Kidney (tissue), 14 donors: ENCODE measurements around the gene SPECC1. TPM values are rescaled to one million over a fixed set of nuclear protein-coding genes. Genes with fewer than 3 reads are reported as not detected.

ENCODE experiments used
- DNase-seq, 5 donors: peaks; one replicate each; pipeline ENCODE4 v3.0.0-alpha.2; 2013 to 2020
- FAIRE-seq: peaks from 2 replicates; lab custom pipeline; 2012; peaks lifted over from hg19 to GRCh38; lab: Jason Lieb, UNC
- H3K27ac ChIP-seq, 2 donors: one replicate each; pipeline ENCODE4 v1.7.0; 2013; ENCODE audit warnings: low read depth in 2 of 2, low read length in 2 of 2, inconsistent platforms in 1 of 2
- H3K27me3 ChIP-seq: one replicate; pipeline ENCODE4 v1.7.1; 2013; ENCODE audit warnings: low read length, inconsistent platforms; ENCODE audit not compliant: control insufficient read depth, insufficient read depth
- H3K36me3 ChIP-seq, 3 donors: one replicate each; pipeline versions ENCODE4 v1.7.0 to v1.7.1; 2013; ENCODE audit warnings: low read length in 3 of 3, control low read depth in 1 of 3, inconsistent platforms in 1 of 3; ENCODE audit not compliant: insufficient read depth in 3 of 3, control insufficient read depth in 2 of 3
- H3K4me1 ChIP-seq, 3 donors: one replicate each; pipeline versions ENCODE4 v1.7.0 to v1.7.1; 2013; ENCODE audit warnings: low read length in 3 of 3, inconsistent platforms in 1 of 3, low read depth in 1 of 3; ENCODE audit not compliant: control insufficient read depth in 2 of 3, insufficient read depth in 2 of 3
- H3K4me3 ChIP-seq, 3 donors: one replicate each; pipeline versions ENCODE4 v1.7.0 to v1.8.1; 2013; ENCODE audit warnings: low read length in 3 of 3, control low read depth in 1 of 3, inconsistent platforms in 1 of 3
- H3K9ac ChIP-seq, 3 donors: one replicate each; pipeline versions ENCODE4 v1.7.0 to v1.7.1; 2013; ENCODE audit warnings: low read length in 3 of 3, control low read depth in 1 of 3, inconsistent platforms in 1 of 3
- H3K9me3 ChIP-seq, 3 donors: one replicate each; pipeline versions ENCODE4 v1.7.0 to v1.7.1; 2013; ENCODE audit warnings: low read length in 3 of 3, control low read depth in 1 of 3, inconsistent platforms in 1 of 3; ENCODE audit not compliant: control insufficient read depth in 2 of 3, insufficient read depth in 1 of 3
- intact Hi-C: fragments of 100-400 bp; cut with DNase I; formaldehyde crosslinking; loops from one replicate; pipeline ENCODE4 v1.11.1; 2022
- polyA plus RNA-seq: library from polyadenylated mRNA; stranded (reverse); fragments of 350-450 nt; fragmentation: Illumina TruSeq; extraction: RNeasy Lipid Tissue Mini Kit (QIAGEN cat#74804); gene quantifications from one replicate; pipeline ENCODE4 v1.2.3, GENCODE V29; 2014; ENCODE audit warnings: low read depth, low replicate concordance; ENCODE audit not compliant: insufficient read depth
- total RNA-seq: library from RNA; stranded (reverse); fragmentation: NEBNext Ultra II Directional; extraction: Animal tissue kit (Norgen Biotek cat#: 25700); gene quantifications from one replicate; pipeline ENCODE4 v1.2.1, GENCODE V29; 2021
- TF ChIP-seq, protein P1 (sequence below): IDR thresholded peaks from 3 replicates; pipeline ENCODE4 v1.5.1; 2012; ENCODE audit warnings: mild to moderate bottlenecking, moderate library complexity, borderline replicate concordance; ENCODE audit not compliant: insufficient read depth; ENCODE audit errors: extremely low read depth
- donor health status: control.
- donor health status: control.
- donor health status: control.
- donor health status: control.
- donor health status: control.
- donor health status: DM: yes; HTN: yes; CAD: no.
- donor health status: Normal renal cell carcinoma (clear cell type).

SPECC1 gene
- total and polyA plus RNA-seq, 2 donors from 2014 or later: 7.6 to 29.1 TPM

DNA sequence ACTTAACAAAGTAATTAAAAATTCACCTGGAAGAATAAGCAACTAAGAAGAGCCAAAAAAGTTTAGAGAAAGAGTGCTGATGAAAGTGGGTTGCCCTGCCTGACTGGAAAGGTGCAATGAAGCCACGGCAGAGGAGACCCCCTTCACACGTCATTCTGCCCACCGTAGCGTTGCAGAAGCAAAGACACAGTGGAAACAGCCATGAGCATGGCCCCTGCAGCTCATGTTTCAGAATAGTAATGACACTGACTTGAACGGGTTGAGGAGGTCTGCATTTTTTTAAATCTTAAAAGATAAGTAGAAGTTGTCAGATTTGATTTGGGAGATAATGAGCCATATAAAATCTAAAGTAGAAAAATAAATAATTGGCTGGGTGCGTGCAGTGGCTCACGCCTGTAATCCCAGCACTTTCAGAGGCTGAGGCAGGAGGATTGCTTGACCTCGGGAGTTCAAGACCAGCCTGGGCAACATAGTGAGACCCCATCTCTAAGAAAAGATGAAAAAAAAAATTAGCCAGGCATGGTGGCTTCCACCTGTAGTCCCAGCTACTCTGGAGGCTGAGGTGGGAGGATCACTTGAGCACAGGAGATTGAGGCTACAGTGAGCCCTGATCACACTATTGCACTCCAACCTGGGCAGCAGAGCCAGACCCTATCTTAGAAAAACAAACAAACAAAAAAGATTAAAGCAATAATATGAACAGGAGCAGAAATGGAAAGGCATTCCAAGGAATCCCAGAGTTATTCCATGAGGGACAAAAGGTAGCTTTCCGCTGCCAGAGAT, 273.6 kb downstream of the SPECC1 start:
- Histone ChIP-seq H3K27me3 (no peaks in the 10 kb centered on the region), H3K4me3 (no peak overlapping the region), H3K9me3 (no peaks in the 10 kb centered on the region), H3K36me3 (no peaks in the 10 kb centered on the region), H3K27ac (no peak overlapping the region), H3K4me1 (no peaks in the 10 kb centered on the region), H3K9ac (no peak overlapping the region)
- FAIRE-seq: no peak
- TF ChIP-seq, protein P1, sequence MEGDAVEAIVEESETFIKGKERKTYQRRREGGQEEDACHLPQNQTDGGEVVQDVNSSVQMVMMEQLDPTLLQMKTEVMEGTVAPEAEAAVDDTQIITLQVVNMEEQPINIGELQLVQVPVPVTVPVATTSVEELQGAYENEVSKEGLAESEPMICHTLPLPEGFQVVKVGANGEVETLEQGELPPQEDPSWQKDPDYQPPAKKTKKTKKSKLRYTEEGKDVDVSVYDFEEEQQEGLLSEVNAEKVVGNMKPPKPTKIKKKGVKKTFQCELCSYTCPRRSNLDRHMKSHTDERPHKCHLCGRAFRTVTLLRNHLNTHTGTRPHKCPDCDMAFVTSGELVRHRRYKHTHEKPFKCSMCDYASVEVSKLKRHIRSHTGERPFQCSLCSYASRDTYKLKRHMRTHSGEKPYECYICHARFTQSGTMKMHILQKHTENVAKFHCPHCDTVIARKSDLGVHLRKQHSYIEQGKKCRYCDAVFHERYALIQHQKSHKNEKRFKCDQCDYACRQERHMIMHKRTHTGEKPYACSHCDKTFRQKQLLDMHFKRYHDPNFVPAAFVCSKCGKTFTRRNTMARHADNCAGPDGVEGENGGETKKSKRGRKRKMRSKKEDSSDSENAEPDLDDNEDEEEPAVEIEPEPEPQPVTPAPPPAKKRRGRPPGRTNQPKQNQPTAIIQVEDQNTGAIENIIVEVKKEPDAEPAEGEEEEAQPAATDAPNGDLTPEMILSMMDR: no peak
- intact Hi-C loops: no loop called here
- DNase-seq: peak in 3 of 5 donors; percentile 41 to 58 (median 46)

DNA sequence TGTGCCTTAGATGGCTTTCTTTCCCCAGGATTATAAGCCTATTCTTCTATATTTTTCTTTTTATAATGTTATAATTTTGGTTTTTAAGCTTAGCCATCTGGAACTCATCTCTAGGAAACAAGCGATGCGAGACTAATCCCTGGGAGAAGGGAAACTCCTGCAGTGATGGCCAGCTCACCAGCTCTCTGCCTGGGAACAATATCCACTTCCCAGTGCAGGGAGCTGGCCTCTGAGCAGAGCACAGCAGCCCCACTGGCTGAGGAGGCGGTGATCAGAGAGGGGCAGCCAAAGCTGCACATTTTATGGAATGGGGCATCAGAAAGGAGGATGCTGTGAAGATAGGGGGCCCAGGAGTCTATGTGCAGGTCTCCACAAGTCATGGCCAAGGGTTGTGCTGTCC, 274.9 kb downstream of the SPECC1 start:
- no peaks in the 10 kb centered on the region for H3K27me3 ChIP-seq
- intact Hi-C loops: no loop called here
- H3K36me3 ChIP-seq: no peaks in the 10 kb centered on the region
- no peak overlapping the region for H3K4me3 ChIP-seq
- H3K27ac ChIP-seq: no peak overlapping the region
- no peak overlapping the region for H3K9ac ChIP-seq
- H3K4me1 ChIP-seq: no peaks in the 10 kb centered on the region
- H3K9me3 ChIP-seq: no peaks in the 10 kb centered on the region
- no peak for FAIRE-seq
- TF ChIP-seq, protein P1: no peak
- DNase-seq: no peak

DNA sequence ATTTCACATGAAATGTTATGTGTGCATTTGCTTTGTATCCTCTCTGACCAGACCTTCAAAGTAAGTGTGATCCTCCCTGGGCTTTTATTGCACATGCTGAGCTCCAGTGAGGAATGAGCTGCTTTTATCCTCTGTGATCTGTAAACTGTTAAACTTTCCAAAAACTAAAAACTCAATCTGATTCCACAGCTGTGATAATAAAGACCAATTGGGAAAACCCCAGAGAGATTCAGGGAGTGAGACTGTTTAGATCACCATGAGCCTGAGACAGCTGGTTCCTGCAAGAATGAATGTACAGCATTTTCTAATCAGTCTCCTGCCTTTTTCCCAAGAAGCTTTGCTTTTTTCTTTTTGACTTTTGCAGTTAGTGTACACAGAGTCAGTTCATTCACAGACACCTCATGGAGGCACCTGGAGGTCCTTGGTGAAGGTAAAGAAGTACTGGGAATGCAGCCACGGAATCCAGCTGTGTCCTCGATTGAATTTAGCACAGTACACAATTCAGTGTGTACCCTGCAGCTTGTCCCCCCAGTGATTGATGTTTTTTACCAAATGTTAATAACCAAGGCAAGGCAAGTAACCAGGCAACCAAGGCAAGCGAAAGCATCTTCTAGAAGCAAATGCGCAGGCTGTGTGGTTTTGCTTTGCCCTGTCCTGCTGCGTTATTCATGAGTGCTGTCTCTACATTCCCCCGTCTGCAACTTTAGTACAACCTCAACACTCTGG, 275.6 kb downstream of the SPECC1 start:
- TF ChIP-seq, protein P1: no peak
- Histone ChIP-seq H3K4me1 (no peaks in the 10 kb centered on the region), H3K36me3 (no peaks in the 10 kb centered on the region), H3K27ac (no peak overlapping the region), H3K4me3 (no peak overlapping the region), H3K9ac (no peak overlapping the region), H3K9me3 (no peaks in the 10 kb centered on the region), H3K27me3 (no peaks in the 10 kb centered on the region)
- FAIRE-seq (no peak), DNase-seq (peak in 1 of 5 donors; percentile 25)
- intact Hi-C loops: no loop called here
